ENCODE data around the gene ZXDC.

- no peak for TF ChIP-seq EZH2 (IDR thresholded peaks at IDR 0.05)
- TF ChIP-seq POLR2AphosphoS5 (IDR thresholded peaks at IDR 0.05; ENCODE audit: borderline replicate concordance, low read depth, low read length): no peak
- no peak for TF ChIP-seq FOXP2 (optimal IDR thresholded peaks at IDR 0.05; ENCODE audit: control extremely low read depth, extremely low read length, insufficient read depth)
Measured at GRCh38 chr3:126416943-126417342, 58.7 kb downstream of the ZXDC start.

Data from SK-N-MC (cell line).